H9 (cell line): ENCODE results near the gene PCDH18. TPM values are rescaled to one million over a fixed set of nuclear protein-coding genes. Genes with fewer than 3 reads are reported as not detected.

Source experiments
- DNase-seq: peaks from one replicate; pipeline ENCODE4 v3.0.0-alpha.2; 2017
- H2AFZ ChIP-seq: one replicate; pipeline ENCODE4 v1.6.1; 2013; ENCODE audit warnings: mild to moderate bottlenecking, low read length, control low read depth, moderate library complexity
- H2AK5ac ChIP-seq: 2 replicates; pipeline ENCODE4 v1.6.1; 2013; ENCODE audit warnings: low read length, control low read depth, mixed read lengths; ENCODE audit not compliant: insufficient read length
- H2BK120ac ChIP-seq: one replicate; pipeline ENCODE4 v1.6.1; 2013; ENCODE audit warnings: low read depth, mild to moderate bottlenecking, low read length, control low read depth, inconsistent platforms; ENCODE audit not compliant: poor library complexity, severe bottlenecking
- H2BK12ac ChIP-seq: 2 replicates; pipeline ENCODE4 v1.6.1; 2013; ENCODE audit warnings: low read length, control low read depth, mixed read lengths, low read depth; ENCODE audit not compliant: insufficient read length
- H2BK15ac ChIP-seq: 2 replicates; pipeline ENCODE4 v1.6.1; 2013; ENCODE audit warnings: low read depth, low read length, control low read depth
- H2BK20ac ChIP-seq: one replicate; pipeline ENCODE4 v1.6.1; 2013; ENCODE audit warnings: low read depth, mild to moderate bottlenecking, low read length, control low read depth, inconsistent platforms; ENCODE audit not compliant: poor library complexity, severe bottlenecking
- H2BK5ac ChIP-seq: 2 replicates; pipeline ENCODE4 v1.6.1; 2013; ENCODE audit warnings: low read length, control low read depth, mixed read lengths; ENCODE audit not compliant: insufficient read length
- H3K14ac ChIP-seq: 2 replicates; pipeline ENCODE4 v1.6.1; 2013; ENCODE audit warnings: low read length, control low read depth; ENCODE audit not compliant: insufficient read depth
- H3K18ac ChIP-seq: 2 replicates; pipeline ENCODE4 v1.6.1; 2013; ENCODE audit warnings: low read depth, mild to moderate bottlenecking, mixed read lengths, low read length, control low read depth; ENCODE audit not compliant: insufficient read length
- H3K23ac ChIP-seq: 2 replicates; pipeline ENCODE4 v1.6.1; 2013; ENCODE audit warnings: low read length, control low read depth, mixed read lengths, low read depth; ENCODE audit not compliant: insufficient read length
- H3K23me2 ChIP-seq: 2 replicates; pipeline ENCODE4 v1.6.1; 2013; ENCODE audit warnings: low read depth, mild to moderate bottlenecking, mixed read lengths, low read length, control low read depth; ENCODE audit not compliant: insufficient read length, poor library complexity, severe bottlenecking
- H3K27ac ChIP-seq: 2 replicates; pipeline ENCODE4 v1.5.1; 2013; ENCODE audit warnings: low read length, control low read depth, mixed read lengths, low read depth; ENCODE audit not compliant: insufficient read length
- H3K27me3 ChIP-seq: 2 replicates; pipeline ENCODE4 v1.6.1; 2013; ENCODE audit warnings: low read length, control low read depth, inconsistent platforms; ENCODE audit not compliant: insufficient read depth
- H3K4ac ChIP-seq: 2 replicates; pipeline ENCODE4 v1.6.1; 2013; ENCODE audit warnings: low read depth, mild to moderate bottlenecking, control low read depth, inconsistent platforms, low read length, moderate library complexity
- H3K4me1 ChIP-seq: 2 replicates; pipeline ENCODE4 v1.6.1; 2013; ENCODE audit warnings: low read length, control low read depth, inconsistent platforms; ENCODE audit not compliant: insufficient read depth
- H3K4me2 ChIP-seq: 2 replicates; pipeline ENCODE4 v1.6.1; 2013; ENCODE audit warnings: low read length, control low read depth, mixed read lengths; ENCODE audit not compliant: insufficient read length, insufficient read depth
- H3K56ac ChIP-seq: 2 replicates; pipeline ENCODE4 v1.6.1; 2013; ENCODE audit warnings: low read depth, mild to moderate bottlenecking, mixed read lengths, low read length, control low read depth; ENCODE audit not compliant: insufficient read length
- H3K79me1 ChIP-seq: 2 replicates; pipeline ENCODE4 v1.6.1; 2013; ENCODE audit warnings: low read depth, mild to moderate bottlenecking, moderate library complexity, low read length, control low read depth, inconsistent platforms; ENCODE audit not compliant: insufficient read depth, poor library complexity, severe bottlenecking
- H3K79me2 ChIP-seq: 2 replicates; pipeline ENCODE4 v1.6.1; 2013; ENCODE audit warnings: low read length, control low read depth, inconsistent platforms; ENCODE audit not compliant: insufficient read depth
- H3K9ac ChIP-seq: 2 replicates; pipeline ENCODE4 v1.6.1; 2013; ENCODE audit warnings: low read length, control low read depth, mixed read lengths; ENCODE audit not compliant: insufficient read length; ENCODE audit errors: extremely low read depth
- H3K9me3 ChIP-seq: one replicate; pipeline ENCODE4 v1.6.1; 2013; ENCODE audit warnings: low read depth, low read length, inconsistent platforms; ENCODE audit not compliant: control insufficient read depth
- H3T11ph ChIP-seq: one replicate; pipeline ENCODE4 v1.6.1; 2013; ENCODE audit warnings: mild to moderate bottlenecking, low read length, control low read depth, inconsistent platforms
- H4K20me1 ChIP-seq: one replicate; pipeline ENCODE4 v1.6.1; 2013; ENCODE audit not compliant: control insufficient read depth, insufficient read length, insufficient read depth
- H4K5ac ChIP-seq: 2 replicates; pipeline ENCODE4 v1.6.1; 2013; ENCODE audit warnings: low read depth, mild to moderate bottlenecking, mixed read lengths, low read length, control low read depth; ENCODE audit not compliant: insufficient read length
- H4K8ac ChIP-seq: replicated peaks from 2 replicates; pipeline ENCODE4 v1.6.1; 2013; ENCODE audit warnings: low read length, control low read depth, mixed read lengths, low read depth; ENCODE audit not compliant: insufficient read length
- H4K91ac ChIP-seq: 2 replicates; pipeline ENCODE4 v1.6.1; 2013; ENCODE audit warnings: low read depth, mild to moderate bottlenecking, moderate library complexity, mixed read lengths, low read length, control low read depth; ENCODE audit not compliant: insufficient read length
- H3K27ac Mint-ChIP-seq, 3 experiments: 2 replicates in 2 of 3; 3 replicates in 1 of 3; pipeline ENCODE4 v1.8.0; 2020 to 2021; ENCODE audit warnings: mixed read lengths in 3 of 3, mild to moderate bottlenecking in 1 of 3, moderate library complexity in 1 of 3
- H3K27me3 Mint-ChIP-seq: 2 replicates; pipeline ENCODE4 v1.8.0; 2021; ENCODE audit warnings: low read depth, mild to moderate bottlenecking, moderate library complexity, mixed read lengths
- H3K36me3 Mint-ChIP-seq, 3 experiments: 2 replicates in 2 of 3; 3 replicates in 1 of 3; pipeline ENCODE4 v1.8.0; 2020 to 2021; ENCODE audit warnings: low read depth in 3 of 3, mixed read lengths in 3 of 3; ENCODE audit not compliant: insufficient read depth in 1 of 3
- H3K4me1 Mint-ChIP-seq, 2 experiments: 2 replicates each; pipeline ENCODE4 v1.8.0; 2020; ENCODE audit warnings: mixed read lengths in 2 of 2
- H3K4me3 Mint-ChIP-seq, 2 experiments: 2 replicates in 1 of 2; 3 replicates in 1 of 2; pipeline ENCODE4 v1.8.0; 2020 to 2021; ENCODE audit warnings: mild to moderate bottlenecking in 2 of 2, mixed read lengths in 2 of 2, moderate library complexity in 1 of 2
- H3K9me3 Mint-ChIP-seq, 2 experiments: 2 replicates in 1 of 2; 3 replicates in 1 of 2; pipeline ENCODE4 v1.8.0; 2020; ENCODE audit warnings: mild to moderate bottlenecking in 2 of 2, mixed read lengths in 2 of 2, moderate library complexity in 1 of 2
- CTCF ChIP-seq: fragments of 200-600 bp; sonication (generic); conservative IDR thresholded peaks from 3 replicates; pipeline ENCODE4 v1.8.0; 2021; ENCODE audit warnings: antibody characterized with exemption, mild to moderate bottlenecking
- WGBS: extraction: QIAGEN DNeasy Blood & Tissue Kit; methylation state at CpG from one replicate; pipeline ENCODE4 v1.1.7; 2013; ENCODE audit warnings: missing lambda C conversion rate, low lambda C conversion rate, mixed read lengths; ENCODE audit not compliant: insufficient read length; ENCODE audit errors: extremely low coverage; 5-methylcytosine and 5-hydroxymethylcytosine counted together
- total RNA-seq: library from RNA; stranded (reverse); gene quantifications from 2 replicates; pipeline ENCODE4 v1.2.1, GENCODE V29; 2021

The PCDH18 gene
- total RNA-seq, 1 experiment from 2014 or later = 60.7 TPM

DNA sequence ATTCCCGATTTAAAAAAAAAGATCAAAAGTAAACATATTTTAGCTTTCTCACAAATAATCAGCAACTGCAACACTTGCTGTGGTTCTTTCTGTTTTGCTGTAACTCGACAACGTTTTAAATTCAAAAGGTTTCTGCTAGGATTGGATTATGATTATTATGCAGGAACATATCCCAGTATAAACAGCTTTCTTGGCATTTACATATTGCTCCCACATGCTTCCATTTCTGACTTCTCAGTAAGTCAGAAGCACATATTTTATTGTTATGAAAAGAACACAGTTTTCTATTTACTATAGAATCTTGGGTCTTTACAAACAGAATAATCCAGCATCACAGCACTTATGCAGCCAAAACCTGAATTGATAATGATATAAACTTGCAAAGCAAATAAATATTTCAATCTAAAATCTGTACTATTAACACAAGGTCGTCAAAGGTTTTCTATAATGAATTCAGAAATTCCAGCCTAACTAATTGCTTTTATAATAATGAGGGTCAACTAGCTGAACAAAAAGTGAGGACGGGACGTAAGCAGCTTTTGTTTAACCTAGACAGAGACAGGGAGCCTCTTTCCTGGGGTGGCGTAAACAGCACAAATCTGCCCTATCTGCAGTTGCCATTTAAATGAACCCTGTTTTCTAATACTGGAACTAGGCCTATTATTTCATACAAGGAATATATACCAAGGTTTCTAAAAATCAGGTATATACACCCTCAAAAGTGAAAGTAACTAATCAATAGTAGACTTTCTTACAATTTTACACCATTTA, 9.8 kb upstream of the PCDH18 start:
- no peak overlapping the region for H4K8ac ChIP-seq
- H3K4me2 ChIP-seq = no peak overlapping the region
- peaks cover 12% of the 10 kb centered on the region for H3K4me1 ChIP-seq
- H3K9ac ChIP-seq = no peak overlapping the region
- WGBS = no CpG with 5 or more reads among the region's 7 CpGs
- no peaks in the 10 kb centered on the region; a peak in 1 of 7 replicates for H3K36me3 Mint-ChIP-seq
- no peak overlapping the region for H2AFZ ChIP-seq
- H4K5ac ChIP-seq = no peak overlapping the region
- TF ChIP-seq CTCF = no peak
- H3K14ac ChIP-seq = no peak overlapping the region
- no peak overlapping the region for H2BK5ac ChIP-seq
- no peaks in the 10 kb centered on the region for H3K27me3 Mint-ChIP-seq
- H3K23ac ChIP-seq = no peak overlapping the region
- no peak overlapping the region for H2AK5ac ChIP-seq
- no peak overlapping the region for H3K18ac ChIP-seq
- H2BK20ac ChIP-seq = no peak overlapping the region
- H2BK15ac ChIP-seq = no peak overlapping the region
- no peaks in the 10 kb centered on the region for H3K79me1 ChIP-seq
- DNase-seq = no peak
- H3K56ac ChIP-seq = no peak overlapping the region
- no peaks in the 10 kb centered on the region for H3K23me2 ChIP-seq
- H2BK12ac ChIP-seq = no peak overlapping the region
- H3K27ac ChIP-seq = no peak overlapping the region
- H3K79me2 ChIP-seq = no peaks in the 10 kb centered on the region
- no peak overlapping the region for H4K91ac ChIP-seq
- H3K4me1 Mint-ChIP-seq = peaks cover 60 to 63% of the 10 kb centered on the region in 2 experiments
- H3K4ac ChIP-seq = no peak overlapping the region
- H4K20me1 ChIP-seq = no peaks in the 10 kb centered on the region
- no peak overlapping the region for H3T11ph ChIP-seq
- no peaks in the 10 kb centered on the region; the same call in 1 of the 2 replicates for H3K27me3 ChIP-seq
- H3K9me3 Mint-ChIP-seq = no peaks in the 10 kb centered on the region
- H3K4me3 Mint-ChIP-seq = peak overlapping the region in 1 of 2 experiments; percentile 18; a peak in 1 of 5 replicates
- H2BK120ac ChIP-seq = no peak overlapping the region
- no peaks in the 10 kb centered on the region for H3K9me3 ChIP-seq
- peak overlapping the region in 2 of 3 experiments; percentile 99; a peak in 4 of 7 replicates for H3K27ac Mint-ChIP-seq
